CD14-positive monocyte (primary cell): ENCODE results near the gene MYO1G. TPM values are rescaled to one million over a fixed set of nuclear protein-coding genes. Genes with fewer than 3 reads are reported as not detected.
A peak's percentile ranks its signal among the peaks of the same experiment; 100 is the strongest.

Experiments
- DNase-seq, 3 donors: peaks; one replicate each; pipeline ENCODE4 v3.0.0-alpha.2; 2011 to 2022
- H2AFZ ChIP-seq: 2 replicates; pipeline ENCODE4 v1.6.0; 2012; ENCODE audit warnings: mild to moderate bottlenecking, low read depth, low read length, inconsistent platforms; ENCODE audit not compliant: insufficient read depth, poor library complexity, severe bottlenecking
- H3K27ac ChIP-seq, 2 donors: 1 replicate in 1 of 2; 2 replicates in 1 of 2; pipeline ENCODE4 v1.5.1; 2012 to 2013; ENCODE audit warnings: low read length in 2 of 2, control low read depth in 1 of 2, inconsistent platforms in 1 of 2, low read depth in 1 of 2, mild to moderate bottlenecking in 1 of 2
- H3K27me3 ChIP-seq, 2 donors: one replicate each; pipeline versions ENCODE4 v1.6.0 to v1.6.1; 2011 to 2013; ENCODE audit warnings: low read length in 2 of 2; ENCODE audit not compliant: control insufficient read depth in 2 of 2, insufficient read depth in 2 of 2
- H3K36me3 ChIP-seq, 2 donors: replicated peaks in 1 of 2; 1 replicate in 1 of 2; 2 replicates in 1 of 2; pipeline versions ENCODE4 v1.5.1 to v1.6.1; 2012 to 2013; ENCODE audit warnings: low read length in 2 of 2, control low read depth in 1 of 2, inconsistent platforms in 1 of 2, mild to moderate bottlenecking in 1 of 2; ENCODE audit not compliant: insufficient read depth in 2 of 2, control insufficient read depth in 1 of 2
- H3K4me1 ChIP-seq, 2 donors: 1 replicate in 1 of 2; 2 replicates in 1 of 2; pipeline versions ENCODE4 v1.5.1 to v1.6.1; 2012 to 2013; ENCODE audit warnings: low read length in 2 of 2, control low read depth in 1 of 2, inconsistent platforms in 1 of 2, mild to moderate bottlenecking in 1 of 2, moderate library complexity in 1 of 2; ENCODE audit not compliant: insufficient read depth in 2 of 2, control insufficient read depth in 1 of 2
- H3K4me2 ChIP-seq: replicated peaks from 2 replicates; pipeline ENCODE3; 2012; ENCODE audit warnings: low read length, moderate library complexity, mild to moderate bottlenecking; ENCODE audit not compliant: poor library complexity, severe bottlenecking; ENCODE audit errors: extremely low read depth
- H3K4me3 ChIP-seq, 3 experiments: fragments of 200-600 bp in 1 of 3; sonication (generic) in 1 of 3; replicated peaks in 1 of 3; 1 replicate in 2 of 3; 2 replicates in 1 of 3; pipeline ENCODE4 v1.5.1; 2011 to 2013; ENCODE audit warnings: low read length in 3 of 3, mild to moderate bottlenecking in 3 of 3, control low read depth in 2 of 3, low read depth in 2 of 3, inconsistent platforms in 1 of 3, moderate library complexity in 1 of 3
- H3K79me2 ChIP-seq: 2 replicates; pipeline ENCODE4 v1.6.0; 2012; ENCODE audit warnings: mild to moderate bottlenecking, control low read depth, inconsistent platforms, low read length, moderate library complexity; ENCODE audit not compliant: insufficient read depth
- H3K9ac ChIP-seq: 2 replicates; pipeline ENCODE4 v1.6.0; 2017; ENCODE audit warnings: low read length, mild to moderate bottlenecking; ENCODE audit not compliant: insufficient read depth, poor library complexity, severe bottlenecking
- H3K9me3 ChIP-seq, 2 donors: replicated peaks in 1 of 2; 1 replicate in 1 of 2; 2 replicates in 1 of 2; pipeline versions ENCODE4 v1.5.1 to v1.6.1; 2012 to 2013; ENCODE audit warnings: low read length in 2 of 2, control low read depth in 1 of 2; ENCODE audit not compliant: control insufficient read depth in 1 of 2, insufficient read depth in 1 of 2
- H4K20me1 ChIP-seq: 2 replicates; pipeline ENCODE4 v1.6.0; 2012; ENCODE audit warnings: mild to moderate bottlenecking, low read length, control low read depth, moderate library complexity; ENCODE audit not compliant: insufficient read depth
- H3K27ac Mint-ChIP-seq, 7 donors: one replicate each; pipeline ENCODE4 v1.8.0; 2020; ENCODE audit warnings: mild to moderate bottlenecking in 7 of 7, mixed read lengths in 7 of 7, moderate library complexity in 6 of 7, inconsistent platforms in 2 of 7
- H3K27me3 Mint-ChIP-seq, 3 donors: one replicate each; pipeline ENCODE4 v1.8.0; 2021 to 2022; ENCODE audit warnings: low read depth in 3 of 3, mild to moderate bottlenecking in 3 of 3, mixed read lengths in 3 of 3, moderate library complexity in 3 of 3, inconsistent platforms in 1 of 3
- H3K36me3 Mint-ChIP-seq, 2 donors: one replicate each; pipeline ENCODE4 v1.8.0; 2020; ENCODE audit warnings: mixed read lengths in 2 of 2, inconsistent platforms in 1 of 2, mild to moderate bottlenecking in 1 of 2
- H3K4me1 Mint-ChIP-seq: one replicate; pipeline ENCODE4 v1.8.0; 2020; ENCODE audit warnings: mild to moderate bottlenecking, mixed read lengths
- H3K4me3 Mint-ChIP-seq, 2 donors: one replicate each; pipeline ENCODE4 v1.8.0; 2020; ENCODE audit warnings: mild to moderate bottlenecking in 2 of 2, mixed read lengths in 2 of 2, moderate library complexity in 1 of 2
- H3K9me3 Mint-ChIP-seq, 7 donors: one replicate each; pipeline ENCODE4 v1.8.0; 2020 to 2022; ENCODE audit warnings: mixed read lengths in 7 of 7, mild to moderate bottlenecking in 6 of 7, moderate library complexity in 6 of 7, inconsistent platforms in 2 of 7
- CTCF ChIP-seq: fragments of 200-600 bp; IDR thresholded peaks from one replicate; pipeline ENCODE4 v1.8.0; 2022; ENCODE audit warnings: antibody characterized with exemption, mild to moderate bottlenecking
- WGBS: methylation state at CpG from one replicate; pipeline ENCODE4 v1.1.5; 2013; ENCODE audit warnings: missing lambda C conversion rate; ENCODE audit not compliant: insufficient coverage; 5-methylcytosine and 5-hydroxymethylcytosine counted together
- intact Hi-C, 2 donors: fragments of 100-400 bp; cut with micrococcal nuclease; formaldehyde crosslinking; loops; one replicate each; pipeline versions ENCODE4 v1.15.0 to v1.15.1; 2023
- polyA plus RNA-seq, 3 donors: library from polyadenylated mRNA; depleted of rRNA in 1 of 3; unstranded in 2 of 3; stranded (reverse) in 1 of 3; fragments of 300-500 nt in 2 of 3; fragments of >200 nt in 1 of 3; fragmentation: Illumina TruSeq in 2 of 3; gene quantifications; 1 replicate in 2 of 3; 2 replicates in 1 of 3; pipeline ENCODE4 v1.2.3, GENCODE V29; 2012 to 2021

Gene MYO1G
- polyA plus RNA-seq, 3 donors: 119 to 314 (median 135) TPM

DNA sequence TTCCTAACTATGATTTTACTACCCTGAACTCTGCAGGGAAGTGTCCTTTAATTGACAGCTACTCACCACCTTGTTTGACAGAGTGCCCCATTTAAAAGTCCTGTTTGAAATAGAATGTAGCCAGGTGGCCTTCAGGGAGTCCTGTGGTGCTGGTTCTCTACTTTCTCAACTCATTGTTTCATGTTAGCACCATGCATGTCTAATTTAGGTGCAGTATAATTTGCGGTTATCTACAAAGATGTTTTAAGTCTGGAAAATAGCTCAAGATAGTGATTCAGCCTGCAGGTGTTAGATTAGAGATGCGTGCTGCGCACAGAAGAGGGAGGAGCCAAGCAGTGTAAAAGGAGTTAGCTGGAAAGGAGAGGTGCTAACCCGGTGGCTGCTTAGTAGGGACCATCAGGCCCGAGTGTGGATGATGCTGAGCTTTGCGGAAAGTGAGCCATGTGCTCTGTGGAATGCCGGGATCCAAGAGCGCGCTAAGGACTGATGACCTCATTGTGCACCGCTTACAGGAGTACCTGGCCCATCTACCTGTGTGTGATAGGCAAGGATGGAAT, 22.4 kb upstream of the MYO1G start:
- Mint-ChIP-seq H3K27ac (peak overlapping the region in 4 of 7 donors; percentile 53 to 81 (median 71)), H3K4me1 (peaks cover 25% of the 10 kb centered on the region), H3K36me3 (peaks cover 6 to 15% of the 10 kb centered on the region in 2 donors), H3K27me3 (peaks cover 0 to 1% (median 0%) of the 10 kb centered on the region in 3 donors), H3K9me3 (peaks cover 0 to 2% (median 0%) of the 10 kb centered on the region in 7 donors), H3K4me3 (peak overlapping the region; percentile 83)
- Histone ChIP-seq H3K27ac (peak overlapping the region in 1 of 2 donors; percentile 86), H3K4me2 (peak overlapping the region; percentile 95), H2AFZ (no peak overlapping the region), H4K20me1 (peaks cover 50% of the 10 kb centered on the region), H3K4me1 (peaks cover 21 to 34% of the 10 kb centered on the region in 2 donors), H3K9ac (peak overlapping the region; percentile 74), H3K36me3 (peaks cover 0 to 11% of the 10 kb centered on the region in 2 donors), H3K4me3 (peak overlapping the region; percentile 62 to 83 (median 71)), H3K27me3 (no peaks in the 10 kb centered on the region), H3K9me3 (no peaks in the 10 kb centered on the region), H3K79me2 (peaks cover 59% of the 10 kb centered on the region)
- TF ChIP-seq CTCF: no peak
- 55% methylated on average over 10 of the region's 10 CpGs for WGBS
- intact Hi-C loops: loop anchor here (2.0 to 10.0 kb wide), 2 partner anchors 26 to 256 kb away; partner anchors contain the start of gene ZMIZ2 (in 1 of the 2)
- no peak for DNase-seq

- peaks cover 50% of the 10 kb centered on the region for H3K79me2 ChIP-seq
- no peak for TF ChIP-seq CTCF
- H4K20me1 ChIP-seq: peaks cover 41% of the 10 kb centered on the region
- Mint-ChIP-seq H3K27me3 (peaks cover 0 to 1% (median 0%) of the 10 kb centered on the region in 3 donors), H3K27ac (peak within 1 kb of the TSS; percentile 91 to 99 (median 98)), H3K9me3 (peaks cover 0 to 2% (median 0%) of the 10 kb centered on the region in 7 donors), H3K4me1 (peaks cover 27% of the 10 kb centered on the region), H3K36me3 (peaks cover 0 to 9% of the 10 kb centered on the region in 2 donors), H3K4me3 (peak within 1 kb of the TSS; percentile 97 to 98)
- peak within 1 kb of the TSS; percentile 95 for H3K4me2 ChIP-seq
- H3K9me3 ChIP-seq: no peaks in the 10 kb centered on the region
- WGBS: under 1% methylated on average over 44 of the region's 77 CpGs
- H3K36me3 ChIP-seq: peaks cover 0 to 11% of the 10 kb centered on the region in 2 donors
- peak within 1 kb of the TSS; percentile 71 to 88 (median 83) for H3K4me3 ChIP-seq
- H3K4me1 ChIP-seq: peaks cover 21 to 34% of the 10 kb centered on the region in 2 donors
- intact Hi-C loops: loop anchor here (2.0 to 10.0 kb wide), 2 partner anchors 26 to 256 kb away; partner anchors contain the start of gene ZMIZ2 (in 1 of the 2)
- peak within 1 kb of the TSS; percentile 83 for H2AFZ ChIP-seq
- no peaks in the 10 kb centered on the region for H3K27me3 ChIP-seq
- peak within 1 kb of the TSS; percentile 75 to 86 for H3K27ac ChIP-seq
- peak; percentile 28 to 57 (median 55) for DNase-seq
- H3K9ac ChIP-seq: peak within 1 kb of the TSS; percentile 74
Observed at GRCh38 chr7:45000093-45001032, 21.5 kb upstream of the MYO1G start, which contains the start of gene CCM2. Gene CCM2, plus strand, starts transcription at chr7:45000201. Its CDS starts 133 bp downstream, at chr7:45000334.
